HG03565 (cell line): ENCODE results near the gene PAM.

Experiments used
- ATAC-seq: cut with Tn5 transposase; IDR thresholded peaks from one replicate; pipeline ENCODE4 v1.9.1; 2021; ENCODE audit warnings: mild to moderate bottlenecking, moderate library complexity; ENCODE audit not compliant: unreplicated experiment

Gene PAM

DNA sequence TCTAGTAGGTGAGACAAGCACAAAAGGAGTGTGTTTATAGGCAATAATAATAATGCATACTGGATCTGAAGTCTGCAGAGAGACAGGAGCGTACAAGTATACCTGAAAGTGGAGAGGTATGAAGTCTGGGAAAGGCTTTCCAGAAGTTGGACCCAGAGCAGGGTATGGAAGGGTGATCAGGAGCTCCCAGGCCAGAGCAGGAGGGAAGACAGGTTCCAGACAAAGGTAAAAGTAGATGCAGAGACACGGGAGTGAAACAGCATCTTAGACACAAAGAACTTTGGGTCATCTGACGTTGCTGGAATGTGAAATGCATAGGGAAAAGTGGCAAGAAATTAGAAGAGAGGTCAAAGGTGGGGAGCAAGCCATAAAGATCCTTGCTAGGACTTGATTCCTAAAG, 175.1 kb downstream of the PAM start:
- ATAC-seq: no peak

DNA sequence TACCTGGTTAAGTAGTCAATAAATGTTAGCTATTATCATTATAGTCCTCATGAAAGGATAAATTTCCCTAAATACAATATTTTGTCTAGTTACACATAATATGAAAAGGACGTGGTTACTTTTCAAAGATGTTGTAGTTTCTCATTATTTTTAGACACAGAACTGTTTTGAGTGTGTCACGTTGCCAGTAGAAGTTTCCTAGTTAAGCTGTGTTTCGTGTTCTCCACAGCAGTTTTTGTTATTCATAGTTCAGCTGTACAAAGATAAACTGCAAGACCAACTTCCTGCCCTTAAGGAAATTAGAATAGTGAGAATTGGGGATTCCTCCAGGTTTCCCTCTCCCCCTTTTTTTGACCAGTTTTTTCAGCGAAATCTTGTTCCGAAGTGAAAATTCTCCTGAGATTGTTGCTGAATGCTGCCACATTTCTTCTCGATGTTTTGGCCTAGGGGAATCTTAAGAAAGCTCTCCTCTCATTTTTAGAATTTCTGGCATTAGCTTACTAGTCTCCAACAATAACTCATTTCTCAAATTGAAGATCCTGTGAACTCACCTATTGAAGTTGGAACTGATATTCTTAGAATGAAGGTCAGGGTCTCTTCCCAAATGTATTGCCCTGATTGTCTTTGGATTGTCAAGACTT, 176.1 kb downstream of the PAM start:
- ATAC-seq: peak; percentile 48

DNA sequence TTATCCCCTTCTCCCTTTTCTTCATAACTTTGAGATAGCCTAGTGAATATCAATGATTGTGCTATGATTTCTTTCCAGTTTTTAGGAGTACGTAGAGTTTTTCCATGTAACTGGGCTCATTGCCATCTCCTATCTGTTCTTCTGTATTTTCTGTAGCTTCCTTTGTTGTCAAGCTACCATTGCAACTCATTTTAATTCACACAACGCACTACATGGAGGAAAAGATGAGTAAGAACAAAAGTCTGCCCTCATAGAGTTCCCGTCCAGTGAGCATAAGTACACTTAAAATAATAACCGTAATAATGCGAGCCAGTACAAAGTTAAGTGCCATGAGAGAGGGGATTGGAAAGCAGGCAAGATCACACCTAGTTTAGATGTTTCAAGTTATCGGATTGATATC, 177.7 kb downstream of the PAM start:
- peak; percentile 73 for ATAC-seq

DNA sequence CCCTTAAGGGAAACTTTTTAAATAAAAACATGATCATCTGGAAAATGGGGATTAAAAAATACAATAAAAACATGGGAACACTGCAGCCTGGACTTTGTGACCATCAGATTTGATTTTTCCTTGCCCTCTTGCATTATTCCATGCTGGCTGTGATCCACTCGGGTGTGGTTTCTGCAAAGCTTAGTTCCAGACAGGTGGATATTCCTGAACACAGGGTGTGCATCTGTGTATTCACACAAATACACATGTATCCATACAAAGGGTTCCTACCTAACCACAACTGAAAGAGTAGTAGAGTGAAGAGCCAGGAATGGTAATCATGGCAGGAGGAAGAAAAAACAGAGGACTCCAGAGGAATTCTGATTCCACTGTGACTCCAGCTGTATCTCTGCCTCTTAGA, 178.2 kb downstream of the PAM start:
- ATAC-seq: no peak

DNA sequence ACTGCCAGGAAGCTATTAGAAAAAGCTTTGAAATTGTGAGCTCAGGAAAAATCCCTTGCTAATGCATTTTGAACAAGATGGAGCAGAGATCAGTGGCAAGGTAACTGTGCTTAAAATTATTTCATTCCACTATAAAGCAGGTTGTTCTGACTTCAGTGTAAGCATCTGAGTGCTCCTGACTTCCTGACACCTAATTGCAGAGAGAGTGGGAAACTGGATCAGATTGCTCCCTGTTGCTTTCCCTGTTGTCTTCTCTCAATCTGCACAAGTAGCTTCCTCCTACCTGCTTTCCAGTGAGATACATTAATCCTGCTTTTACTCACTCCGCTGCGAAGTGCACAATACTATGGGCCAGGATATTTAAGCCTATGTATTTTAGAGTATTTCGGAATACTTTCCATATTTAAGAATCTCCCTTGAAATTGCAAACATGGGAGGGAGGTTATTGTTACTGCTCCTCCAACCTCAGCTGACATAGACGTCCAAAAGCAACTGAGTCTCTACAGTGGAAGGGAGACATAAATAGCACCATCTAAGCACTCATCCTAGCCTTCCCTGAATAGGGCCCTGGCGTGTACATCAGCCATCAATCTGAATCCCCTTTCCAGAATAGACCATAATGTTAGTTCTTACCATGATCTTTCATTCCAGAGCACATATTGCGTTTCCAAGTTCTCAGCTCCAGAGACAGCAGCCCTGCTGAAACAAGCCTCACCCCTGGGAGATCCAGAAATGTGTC, 178.8 kb downstream of the PAM start:
- no peak for ATAC-seq

DNA sequence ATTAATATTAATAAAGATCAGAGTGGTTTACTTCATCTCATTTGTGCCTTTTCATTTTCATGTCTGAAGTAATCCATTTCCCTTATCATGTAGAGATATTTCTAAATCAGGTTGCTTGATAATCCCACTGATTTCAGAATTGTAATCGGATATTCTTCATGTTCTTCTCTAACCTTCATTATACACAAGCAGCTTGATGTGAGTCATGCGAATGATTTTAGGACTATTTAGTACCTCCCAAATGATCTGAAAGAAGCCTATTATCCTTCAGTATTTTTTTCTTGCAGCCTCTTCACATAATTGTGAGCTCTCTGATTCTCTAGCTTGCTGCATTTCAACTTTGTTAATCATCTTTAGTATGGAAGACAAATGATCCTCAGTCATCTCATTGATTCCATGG, 182.8 kb downstream of the PAM start:
- ATAC-seq: no peak

DNA sequence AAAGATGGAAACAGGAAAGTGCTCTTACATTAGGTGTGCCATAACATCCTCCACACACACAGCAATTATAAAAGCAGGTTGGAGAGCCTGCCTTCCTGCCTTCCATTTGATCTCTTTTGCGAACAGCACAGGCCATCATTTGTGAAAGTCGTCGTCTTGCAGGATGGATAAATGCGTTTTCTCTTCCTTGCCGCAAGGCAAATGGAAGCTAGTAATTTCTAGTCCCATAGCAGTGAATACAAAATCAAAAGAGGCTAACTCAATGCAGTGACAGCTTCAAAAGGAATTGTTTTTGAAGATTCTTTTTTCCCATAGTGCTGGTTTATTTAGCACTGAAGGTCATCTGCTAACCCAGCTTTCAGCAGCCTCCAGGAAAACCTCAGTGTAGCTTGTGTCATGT, 186.0 kb downstream of the PAM start:
- no peak for ATAC-seq

DNA sequence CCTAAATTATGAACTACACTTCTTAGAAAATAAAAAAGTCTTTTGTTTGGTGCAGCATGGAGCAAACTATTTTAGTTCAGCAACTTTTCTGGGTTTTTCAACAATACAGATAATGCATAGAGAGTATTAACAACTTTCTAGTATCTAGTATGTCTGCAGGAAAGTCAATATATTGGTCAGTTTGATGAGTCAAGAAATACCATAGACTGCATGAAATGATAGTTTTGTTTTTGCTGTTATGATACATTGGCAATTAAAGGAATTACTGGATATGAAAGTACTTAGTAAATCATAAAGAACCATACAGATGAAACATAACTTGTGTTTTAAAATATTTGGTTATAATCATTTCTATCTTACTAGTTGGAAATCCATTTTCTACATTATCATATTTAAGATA, 191.3 kb downstream of the PAM start:
- no peak for ATAC-seq

DNA sequence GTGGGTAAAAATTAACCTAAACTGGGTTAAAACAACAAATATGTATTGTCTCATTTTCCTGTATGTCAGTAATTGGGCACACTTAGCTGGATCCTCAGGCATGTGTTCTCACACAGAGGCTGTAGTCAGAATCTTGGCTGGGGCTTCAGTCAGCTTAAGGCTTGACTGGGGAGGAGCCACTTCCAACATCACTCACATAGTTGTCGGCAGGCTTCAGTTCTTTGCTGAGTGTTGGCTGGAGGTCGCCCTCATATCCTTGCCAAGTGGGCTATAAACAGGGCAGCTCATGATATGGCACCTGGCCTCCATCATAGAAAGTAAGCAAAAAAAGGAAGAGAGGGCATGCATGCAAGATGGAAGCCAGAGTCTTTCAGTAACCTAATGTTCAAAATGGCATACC, 191.9 kb downstream of the PAM start:
- ATAC-seq: no peak

DNA sequence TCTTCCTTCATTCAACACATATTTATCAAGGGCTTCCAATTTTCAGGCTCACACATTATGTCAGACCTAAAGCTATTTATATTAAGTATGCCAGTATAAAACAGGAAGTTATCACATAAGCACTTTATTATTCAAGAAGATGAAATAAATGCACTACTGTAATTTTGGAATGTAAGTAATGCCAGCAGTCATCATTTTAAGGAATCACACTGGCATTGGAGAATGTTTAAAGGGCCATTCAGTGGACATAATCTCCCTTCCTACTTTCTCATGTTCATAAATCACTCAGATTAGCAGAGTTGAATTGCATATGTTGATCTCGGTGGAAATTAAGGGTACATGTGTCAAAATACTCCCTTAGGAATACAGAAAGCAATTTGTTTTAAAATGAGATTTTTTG, 200.4 kb downstream of the PAM start:
- ATAC-seq: no peak

DNA sequence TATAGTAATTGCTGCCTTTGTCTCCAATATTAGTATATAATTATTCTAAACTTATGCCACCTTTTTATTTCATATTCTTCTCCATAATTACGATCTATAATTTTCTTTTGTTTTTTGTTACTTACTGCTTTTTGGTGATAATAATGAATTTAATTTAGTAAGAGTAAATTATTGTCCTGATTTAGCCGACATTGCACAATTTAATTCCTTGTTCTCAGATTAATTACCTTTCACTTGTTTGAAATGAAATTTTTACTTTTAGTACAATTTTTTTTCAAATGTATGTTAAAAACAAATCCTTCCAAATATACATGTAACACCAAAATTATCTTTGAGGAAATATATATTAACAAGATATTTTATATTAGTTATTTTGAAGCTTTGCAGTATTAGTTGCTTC, 201.5 kb downstream of the PAM start:
- no peak for ATAC-seq

DNA sequence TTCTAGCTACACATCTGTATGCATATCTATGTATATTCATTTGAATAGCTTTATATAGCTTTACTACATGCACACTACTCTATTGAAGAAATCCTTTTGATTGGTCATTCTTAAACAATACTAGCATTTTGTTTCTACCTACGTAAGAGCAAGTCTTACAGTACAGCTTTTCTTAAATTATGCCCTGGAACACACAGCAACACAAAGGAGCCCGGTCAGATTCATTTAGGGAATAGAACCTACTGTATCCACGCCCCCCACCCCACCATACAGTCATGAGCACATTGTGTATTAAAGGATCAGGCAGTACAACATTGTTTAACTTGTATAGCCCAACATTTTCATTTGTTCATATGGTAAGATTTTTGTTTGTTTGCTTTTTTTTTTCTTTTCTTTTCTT, 202.0 kb downstream of the PAM start:
- ATAC-seq: no peak

DNA sequence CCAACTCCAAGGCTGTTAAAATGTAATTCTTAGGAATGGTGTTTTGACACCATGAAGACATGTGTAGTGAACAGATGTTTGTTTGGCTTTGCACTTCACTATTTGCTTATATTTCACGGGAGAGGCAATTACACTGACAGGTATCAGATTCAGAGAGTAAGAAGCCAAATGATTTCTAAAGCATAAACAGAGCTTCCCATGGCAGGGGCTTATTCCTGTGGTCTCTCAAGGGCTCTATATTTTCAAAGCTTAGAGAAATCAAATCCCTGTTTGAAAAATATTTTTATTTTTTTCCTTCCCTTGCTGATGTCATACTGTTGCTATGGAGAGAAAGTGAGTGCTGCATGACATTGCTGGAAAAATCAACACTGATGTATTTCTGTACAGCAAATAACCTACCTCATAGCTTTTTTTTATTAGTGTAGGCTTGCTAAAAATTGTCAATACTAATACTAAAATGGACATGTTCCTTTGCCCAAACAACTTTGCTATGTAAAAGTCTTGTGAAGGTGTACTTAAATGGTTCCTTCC, 203.4 kb downstream of the PAM start:
- ATAC-seq: peak; percentile 14

DNA sequence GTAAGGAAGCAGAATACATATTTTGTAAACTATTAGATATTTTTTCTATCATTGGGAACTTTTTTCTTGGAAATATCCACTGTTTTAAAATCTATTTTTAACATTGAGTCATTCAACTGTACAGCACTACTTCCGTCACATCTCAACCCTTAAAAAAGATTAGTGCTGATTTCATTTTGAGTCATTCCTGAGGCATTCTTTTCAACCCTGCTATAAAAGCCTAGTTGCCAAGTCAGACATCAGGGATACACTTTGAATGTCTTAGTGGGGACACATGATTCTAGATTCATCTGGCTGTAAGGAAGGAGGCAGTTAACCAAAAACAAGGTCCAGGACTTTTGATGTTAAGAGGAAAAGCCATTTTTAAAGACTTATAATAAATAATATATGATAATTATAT, 203.9 kb downstream of the PAM start:
- ATAC-seq: peak; percentile 84

DNA sequence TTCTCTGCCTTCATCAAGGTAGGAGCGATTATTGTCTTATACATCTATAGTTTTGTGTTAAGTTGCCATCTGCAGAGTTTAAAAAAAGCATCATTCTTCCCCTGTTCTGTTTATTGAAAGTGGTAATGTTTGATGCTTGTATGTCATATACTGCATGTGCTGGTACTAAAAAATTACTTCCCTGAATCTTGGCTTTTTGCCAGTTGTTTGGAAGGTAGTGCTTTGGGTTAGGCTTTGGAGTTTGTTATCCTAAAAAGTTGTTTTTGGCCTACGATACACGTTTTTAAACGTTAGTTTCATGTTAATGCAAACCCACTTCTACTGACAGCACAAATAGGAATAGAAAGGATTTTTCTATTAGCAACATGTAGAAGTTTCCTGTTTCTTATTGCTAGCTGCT, 206.6 kb downstream of the PAM start:
- ATAC-seq: no peak

DNA sequence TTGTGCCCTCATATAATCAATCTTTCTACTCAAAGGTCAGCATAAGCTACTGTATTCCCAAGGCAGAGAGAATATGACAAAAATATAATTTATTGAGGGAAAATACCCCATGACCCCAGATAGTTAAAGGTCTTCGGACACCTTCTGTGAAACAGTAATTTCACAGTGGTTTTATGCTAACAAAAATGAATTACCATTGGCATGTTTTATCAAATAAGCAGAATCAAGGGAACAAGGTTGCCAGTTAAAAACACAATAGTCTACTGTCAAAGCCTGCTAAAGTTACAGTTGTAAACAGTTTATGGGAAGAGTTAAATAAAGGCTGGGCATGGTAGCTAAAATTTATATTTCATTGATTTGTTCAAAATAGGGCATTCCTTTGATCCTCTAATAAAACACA, 210.5 kb downstream of the PAM start:
- no peak for ATAC-seq

DNA sequence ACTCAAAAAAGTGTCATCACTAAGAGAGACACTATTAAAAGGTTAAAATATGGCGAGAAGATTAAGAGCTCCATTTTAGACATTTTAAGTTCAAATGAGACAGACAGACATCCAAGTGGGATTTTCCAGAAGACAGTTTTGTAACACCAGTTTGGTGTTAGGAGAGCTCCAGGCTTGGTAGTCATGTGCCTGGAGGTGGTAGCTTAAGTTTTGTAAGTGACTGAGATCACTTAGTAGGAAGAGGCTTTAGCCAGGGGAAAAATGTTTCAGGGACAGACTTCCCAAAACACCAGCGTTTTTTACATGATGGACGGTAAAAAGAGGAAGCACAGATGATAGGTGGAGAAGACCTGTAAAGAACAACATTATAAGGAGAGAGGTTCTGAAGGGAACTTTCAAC, 214.5 kb downstream of the PAM start:
- ATAC-seq: no peak

DNA sequence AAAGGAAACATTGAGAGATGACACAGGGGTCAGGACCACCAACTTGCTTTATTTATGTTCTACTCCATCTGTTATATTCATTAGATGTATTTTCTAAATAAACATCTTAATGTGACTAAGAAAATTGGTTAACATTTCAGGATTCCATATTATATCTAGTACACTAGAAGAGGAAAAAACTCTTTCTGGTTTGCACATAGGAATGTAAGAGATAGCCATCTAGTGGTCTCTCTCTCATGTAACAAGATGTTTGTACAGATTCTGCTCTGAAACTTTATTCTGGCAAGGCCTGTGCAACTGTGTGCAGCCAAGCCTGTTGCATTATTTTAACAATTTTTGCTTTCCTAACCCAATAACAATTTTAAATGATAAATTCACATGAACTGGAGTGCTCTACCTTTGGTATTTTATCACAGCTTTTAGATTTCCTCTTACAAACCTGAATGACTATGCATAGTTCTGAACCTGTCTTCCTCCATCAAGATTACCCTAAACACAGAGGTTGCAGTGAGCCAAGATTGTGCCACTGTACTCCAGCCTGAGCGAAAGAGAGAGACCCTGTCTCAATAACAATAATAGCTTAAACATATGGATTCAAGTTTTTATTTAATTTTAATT, 216.7 kb downstream of the PAM start:
- ATAC-seq: peak; percentile 68

DNA sequence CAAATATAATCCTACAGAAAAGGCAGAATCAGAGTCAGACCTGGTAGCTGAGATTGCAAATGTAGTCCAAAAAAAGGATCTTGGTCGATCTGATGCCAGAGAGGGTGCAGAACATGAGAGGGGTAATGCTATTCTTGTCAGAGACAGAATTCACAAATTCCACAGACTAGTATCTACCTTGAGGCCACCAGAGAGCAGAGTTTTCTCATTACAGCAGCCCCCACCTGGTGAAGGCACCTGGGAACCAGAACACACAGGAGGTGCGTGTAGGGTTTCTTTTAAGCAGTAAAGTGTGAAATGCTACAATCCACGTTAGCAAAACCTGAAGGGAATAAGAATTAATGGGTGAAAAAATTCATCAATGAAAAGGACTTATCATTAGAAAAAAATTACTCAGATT, 219.1 kb downstream of the PAM start:
- no peak for ATAC-seq

DNA sequence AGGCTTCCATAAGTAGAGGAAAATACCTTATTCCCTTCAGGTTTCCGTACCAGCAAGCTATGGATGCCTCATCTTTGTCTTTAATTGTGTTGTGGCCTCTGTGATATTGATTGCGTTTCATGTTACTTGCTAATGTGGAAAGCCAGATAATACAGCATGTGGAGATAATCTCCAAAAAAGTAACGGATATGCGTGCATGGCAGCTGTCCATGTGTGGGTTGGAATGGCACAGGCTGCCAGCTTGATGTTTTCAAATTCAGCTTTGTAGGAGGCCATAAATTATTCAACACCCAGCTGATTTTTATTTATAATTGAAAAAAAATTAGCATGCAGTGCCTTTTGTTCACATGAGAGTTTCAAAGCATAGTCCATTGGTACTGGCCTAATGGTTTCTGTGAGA, 219.9 kb downstream of the PAM start:
- ATAC-seq: no peak

DNA sequence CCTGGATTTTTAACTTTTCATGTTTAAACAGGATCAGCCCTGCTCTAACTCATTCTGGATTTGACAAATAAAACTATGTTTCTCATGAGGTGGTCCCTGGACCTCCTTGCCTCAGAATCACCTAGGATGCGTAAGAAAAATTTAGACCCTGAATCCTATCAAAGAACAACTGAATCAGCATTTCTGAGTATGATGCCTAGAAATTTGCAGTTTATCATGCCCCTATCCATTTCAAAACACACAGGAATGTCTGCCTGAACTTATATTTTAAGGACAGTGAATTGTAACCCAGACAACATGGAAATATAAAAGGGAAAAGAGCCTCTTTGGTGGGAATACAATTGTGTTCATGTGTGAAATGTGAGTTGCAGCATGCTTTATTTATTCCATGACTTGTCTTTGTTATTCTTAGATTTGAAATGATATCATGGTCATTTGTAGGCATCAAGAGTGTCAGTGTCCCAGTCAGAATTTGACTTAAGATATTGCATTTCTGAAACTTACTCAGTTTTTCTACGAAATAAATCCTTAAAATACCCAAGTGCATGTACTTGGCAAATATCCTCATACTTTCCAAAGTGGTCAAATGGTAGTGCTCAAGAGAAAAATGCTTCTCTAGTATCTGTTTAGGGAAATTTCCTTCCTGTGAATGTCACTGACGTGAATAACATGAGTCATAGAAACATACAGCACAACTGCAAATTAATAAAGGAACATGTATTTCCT, 220.5 kb downstream of the PAM start:
- no peak for ATAC-seq
